A673 (cell line): ENCODE results near the gene ACACA. TPM values are rescaled to one million over a fixed set of nuclear protein-coding genes. Genes with fewer than 3 reads are reported as not detected.

Source experiments
- BruUV-seq: library from RNA; stranded (reverse); fragments of 400-500 nt; replicated peaks from 2 replicates; lab custom pipeline; 2021; lab: Mats Ljungman, UMichigan
- CTCF ChIA-PET: fragments of 300-600 bp; sonication (Branson Sonifier 250); formaldehyde crosslinking; loops from one replicate; lab custom pipeline; 2022; ENCODE audit warnings: antibody characterized with exemption; lab: Charles Lee
- POLR2A ChIA-PET: fragments of 300-600 bp; sonication (Branson Sonifier 250); formaldehyde crosslinking; loops from one replicate; lab custom pipeline; 2022; ENCODE audit warnings: antibody characterized with exemption; ENCODE audit not compliant: low non-redundant PET; lab: Charles Lee
- DNase-seq: peaks from one replicate; pipeline ENCODE4 v3.0.0-alpha.2; 2015; ENCODE audit warnings: low spot score
- H3K27ac ChIP-seq: fragments of 200-600 bp; sonication (generic); 2 replicates; pipeline ENCODE4 v1.5.1; 2016; ENCODE audit warnings: mixed run types, low read depth, mild to moderate bottlenecking, mixed read lengths, antibody characterized with exemption, low read length; ENCODE audit not compliant: poor library complexity, severe bottlenecking
- H3K27me3 ChIP-seq: fragments of 200-600 bp; sonication (generic); replicated peaks from 2 replicates; pipeline ENCODE4 v1.6.1; 2017; ENCODE audit warnings: mixed run types, low read depth, mild to moderate bottlenecking, mixed read lengths, antibody characterized with exemption, low read length; ENCODE audit not compliant: insufficient read depth, poor library complexity
- H3K36me3 ChIP-seq: fragments of 200-600 bp; sonication (generic); 2 replicates; pipeline ENCODE4 v1.6.1; 2016; ENCODE audit warnings: mixed run types, mild to moderate bottlenecking, mixed read lengths, antibody characterized with exemption, low read length; ENCODE audit not compliant: insufficient read depth, poor library complexity, severe bottlenecking
- H3K4me1 ChIP-seq: fragments of 200-600 bp; sonication (generic); 2 replicates; pipeline ENCODE4 v1.6.1; 2017; ENCODE audit warnings: mixed run types, mild to moderate bottlenecking, mixed read lengths, antibody characterized with exemption, low read length; ENCODE audit not compliant: insufficient read depth, poor library complexity, severe bottlenecking
- H3K4me3 ChIP-seq: fragments of 200-600 bp; sonication (generic); 2 replicates; pipeline ENCODE4 v1.5.1; 2016; ENCODE audit warnings: low read depth, mixed run types, mild to moderate bottlenecking, mixed read lengths, low read length; ENCODE audit not compliant: poor library complexity, severe bottlenecking
- H3K9me3 ChIP-seq: fragments of 200-600 bp; sonication (generic); 2 replicates; pipeline ENCODE4 v1.6.1; 2016; ENCODE audit warnings: mixed run types, low read depth, mild to moderate bottlenecking, mixed read lengths, antibody characterized with exemption, low read length; ENCODE audit not compliant: poor library complexity, severe bottlenecking
- CTCF ChIP-seq: fragments of 300-800, 200-600 bp; sonication (generic); conservative IDR thresholded peaks from 2 replicates; pipeline ENCODE4 v1.5.1; 2017; ENCODE audit warnings: low read depth, mild to moderate bottlenecking, antibody characterized with exemption, low read length, moderate library complexity, mixed read lengths
- EZH2 ChIP-seq: fragments of 200-600 bp; sonication (generic); IDR thresholded peaks from 2 replicates; pipeline ENCODE4 v1.6.1; 2017; ENCODE audit warnings: borderline replicate concordance, low read depth, mild to moderate bottlenecking, mixed read lengths, antibody characterized with exemption, low read length; ENCODE audit not compliant: poor library complexity, severe bottlenecking
- intact Hi-C: fragments of 100-400 bp; cut with micrococcal nuclease; formaldehyde crosslinking; loops from one replicate; pipeline ENCODE4 v1.10.0; 2022; ENCODE audit not compliant: unreplicated experiment
- total RNA-seq: library from RNA; stranded (reverse); gene quantifications from 2 replicates; pipeline ENCODE4 v1.2.3, GENCODE V29; 2021

The ACACA gene
- total RNA-seq, 1 experiment from 2014 or later = 68.3 TPM

- ChIA-PET POLR2A (no interaction called here), CTCF (no interaction called here)
- H3K36me3 ChIP-seq = no peaks in the 10 kb centered on the region
- no peaks in the 10 kb centered on the region for H3K9me3 ChIP-seq
- intact Hi-C loops = no loop called here
- H3K27ac ChIP-seq = no peak overlapping the region
- no peaks in the 10 kb centered on the region for H3K4me1 ChIP-seq
- H3K27me3 ChIP-seq = no peaks in the 10 kb centered on the region
- no peak overlapping the region for H3K4me3 ChIP-seq
- no peak for DNase-seq
- no peak for TF ChIP-seq EZH2
- no peak for TF ChIP-seq CTCF
- BruUV-seq = no TSS peak
Measured at GRCh38 chr17:37137906-37138514, 268.6 kb downstream of the ACACA start.

DNA sequence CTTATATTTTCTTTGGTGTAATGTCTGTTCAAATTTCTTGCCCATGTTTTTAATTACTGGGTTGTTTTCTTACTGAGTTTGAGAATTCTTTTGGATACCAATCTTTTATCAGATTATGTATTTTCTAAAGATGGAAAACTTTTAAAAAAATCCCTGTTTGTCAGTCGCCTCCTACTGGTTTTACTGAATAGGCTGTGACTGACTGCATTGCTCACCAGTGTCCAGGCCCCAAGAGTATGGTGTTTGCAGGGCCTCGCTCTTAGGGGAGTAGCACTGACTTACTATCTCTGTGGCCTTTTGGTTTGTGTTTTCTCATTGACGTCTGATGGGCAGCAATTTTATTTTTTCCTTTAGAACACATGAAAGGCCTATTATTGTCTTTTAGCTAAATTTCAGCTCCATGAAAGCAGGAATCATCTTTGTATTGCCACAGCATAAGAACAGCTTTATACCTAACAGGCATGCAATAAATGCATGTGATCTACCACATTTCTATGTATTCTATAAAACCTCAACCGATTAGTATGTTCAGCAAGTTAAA lies 269.5 kb downstream of the ACACA start:
- H3K27me3 ChIP-seq = no peaks in the 10 kb centered on the region
- ChIA-PET POLR2A (no interaction called here), CTCF (no interaction called here)
- no peak overlapping the region for H3K4me3 ChIP-seq
- no peaks in the 10 kb centered on the region for H3K9me3 ChIP-seq
- no peak for TF ChIP-seq CTCF
- TF ChIP-seq EZH2 = no peak
- intact Hi-C loops = no loop called here
- H3K4me1 ChIP-seq = no peaks in the 10 kb centered on the region
- BruUV-seq = no TSS peak
- H3K36me3 ChIP-seq = no peaks in the 10 kb centered on the region
- DNase-seq = no peak
- H3K27ac ChIP-seq = no peak overlapping the region

DNA sequence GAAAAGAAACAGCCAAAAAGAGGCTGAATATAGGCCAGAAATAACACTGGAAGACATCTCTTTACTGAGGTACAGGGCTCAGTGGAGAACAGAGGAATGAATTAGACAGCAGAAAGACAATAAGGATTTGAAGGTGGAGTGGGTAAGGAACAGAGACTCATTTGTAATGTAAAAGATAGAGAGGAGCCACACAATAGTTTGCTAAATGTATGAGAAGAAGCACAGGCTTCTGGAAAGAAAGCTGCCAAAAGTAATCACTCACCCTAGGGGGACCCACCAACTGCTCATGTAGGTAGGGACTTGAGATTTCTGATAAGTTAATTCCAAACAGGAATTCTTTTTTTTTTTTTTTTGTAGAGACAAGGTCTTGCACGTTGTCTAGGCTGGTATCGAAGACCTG lies 271.1 kb downstream of the ACACA start:
- POLR2A ChIA-PET = no interaction called here
- no peak overlapping the region for H3K27ac ChIP-seq
- H3K36me3 ChIP-seq = no peaks in the 10 kb centered on the region
- DNase-seq = no peak
- no peak overlapping the region for H3K4me3 ChIP-seq
- no peaks in the 10 kb centered on the region for H3K27me3 ChIP-seq
- intact Hi-C loops = no loop called here
- BruUV-seq = no TSS peak
- no peaks in the 10 kb centered on the region for H3K4me1 ChIP-seq
- CTCF ChIA-PET = no interaction called here
- no peak for TF ChIP-seq CTCF
- H3K9me3 ChIP-seq = no peaks in the 10 kb centered on the region
